ENCODE results near the gene ESR1. TPM values are rescaled to one million over a fixed set of nuclear protein-coding genes. Genes with fewer than 3 reads are reported as not detected.

ESR1 gene
- total and polyA plus RNA-seq, 4 donors, result 0.05 to 16.1 (median 6.3) TPM

DNA sequence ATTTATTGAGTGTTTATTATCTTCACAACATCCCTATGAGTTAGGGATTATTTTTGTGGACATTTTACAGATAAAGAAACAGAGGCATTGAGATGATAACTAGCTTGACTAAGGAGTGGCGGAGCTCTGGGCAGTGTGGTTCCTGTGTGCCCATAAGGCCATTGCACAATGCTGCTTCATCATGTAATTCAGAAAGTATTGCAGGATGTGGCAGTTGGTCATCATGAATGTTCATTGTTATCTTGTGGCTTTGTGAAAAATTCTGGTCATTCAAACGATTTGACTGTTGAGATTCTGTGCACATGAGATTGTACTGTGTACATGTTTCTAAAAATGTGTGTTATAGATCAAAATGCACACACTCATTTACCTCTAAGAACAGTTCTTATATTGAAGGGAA, 150.8 kb downstream of the ESR1 start:
- no peak overlapping the region for H3K4me3 ChIP-seq (ENCODE audit: low read depth in 1 of 3, low read length in 3 of 3)
- no peaks in the 10 kb centered on the region for H3K27me3 ChIP-seq (ENCODE audit: control insufficient read depth in 4 of 4, insufficient read depth in 4 of 4, low read length in 3 of 4)
- 83% methylated on average over 2 of the region's 2 CpGs for WGBS
- no peaks in the 10 kb centered on the region for H3K4me1 ChIP-seq (ENCODE audit: control insufficient read depth in 4 of 4, insufficient read depth in 4 of 4, low read length in 3 of 4)
- peaks cover 0 to 3% (median 0%) of the 10 kb centered on the region in 4 donors for H3K36me3 ChIP-seq (ENCODE audit: control insufficient read depth in 4 of 4, insufficient read depth in 3 of 4, low read depth in 1 of 4, low read length in 3 of 4)
- H3K9ac ChIP-seq (ENCODE audit: low read depth in 1 of 2, low read length in 2 of 2), result no peak overlapping the region
- no peak for DNase-seq (ENCODE audit: low spot score)
- no peak overlapping the region for H3K27ac ChIP-seq (ENCODE audit: low read depth in 1 of 2, low read length in 2 of 2)
- no peaks in the 10 kb centered on the region for H3K9me3 ChIP-seq (ENCODE audit: control insufficient read depth in 4 of 4, low read length in 3 of 4)
- TF ChIP-seq FOXA1 (IDR thresholded peaks at IDR 0.05), result no peak

DNA sequence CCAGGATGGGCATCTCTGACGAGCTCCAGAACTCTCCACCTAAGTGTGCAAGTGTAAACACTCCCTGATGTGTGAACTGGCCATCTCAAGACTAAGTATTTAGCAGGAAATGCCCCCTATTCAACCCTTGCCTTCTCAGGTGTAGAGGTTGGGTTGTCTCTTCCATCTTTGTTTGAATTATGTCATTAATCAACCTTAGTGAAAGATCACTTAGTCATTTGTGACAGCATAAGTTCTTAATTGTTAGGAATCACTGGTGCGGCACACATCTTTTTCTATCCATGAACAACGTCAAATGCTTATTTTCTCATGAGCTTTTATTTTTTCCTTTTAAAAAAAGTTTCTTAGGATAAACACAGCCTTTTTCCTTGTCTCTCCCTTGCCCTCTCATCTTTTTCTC, 151.6 kb downstream of the ESR1 start:
- Histone ChIP-seq H3K4me1 (ENCODE audit: control insufficient read depth in 4 of 4, insufficient read depth in 4 of 4, low read length in 3 of 4) (no peaks in the 10 kb centered on the region), H3K9ac (ENCODE audit: low read depth in 1 of 2, low read length in 2 of 2) (no peak overlapping the region), H3K27ac (ENCODE audit: low read depth in 1 of 2, low read length in 2 of 2) (no peak overlapping the region), H3K9me3 (ENCODE audit: control insufficient read depth in 4 of 4, low read length in 3 of 4) (no peaks in the 10 kb centered on the region), H3K4me3 (ENCODE audit: low read depth in 1 of 3, low read length in 3 of 3) (no peak overlapping the region), H3K27me3 (ENCODE audit: control insufficient read depth in 4 of 4, insufficient read depth in 4 of 4, low read length in 3 of 4) (no peaks in the 10 kb centered on the region), H3K36me3 (ENCODE audit: control insufficient read depth in 4 of 4, insufficient read depth in 3 of 4, low read depth in 1 of 4, low read length in 3 of 4) (peaks cover 0 to 1% (median 0%) of the 10 kb centered on the region in 4 donors)
- no peak for DNase-seq (ENCODE audit: low spot score)
- TF ChIP-seq, protein P1, sequence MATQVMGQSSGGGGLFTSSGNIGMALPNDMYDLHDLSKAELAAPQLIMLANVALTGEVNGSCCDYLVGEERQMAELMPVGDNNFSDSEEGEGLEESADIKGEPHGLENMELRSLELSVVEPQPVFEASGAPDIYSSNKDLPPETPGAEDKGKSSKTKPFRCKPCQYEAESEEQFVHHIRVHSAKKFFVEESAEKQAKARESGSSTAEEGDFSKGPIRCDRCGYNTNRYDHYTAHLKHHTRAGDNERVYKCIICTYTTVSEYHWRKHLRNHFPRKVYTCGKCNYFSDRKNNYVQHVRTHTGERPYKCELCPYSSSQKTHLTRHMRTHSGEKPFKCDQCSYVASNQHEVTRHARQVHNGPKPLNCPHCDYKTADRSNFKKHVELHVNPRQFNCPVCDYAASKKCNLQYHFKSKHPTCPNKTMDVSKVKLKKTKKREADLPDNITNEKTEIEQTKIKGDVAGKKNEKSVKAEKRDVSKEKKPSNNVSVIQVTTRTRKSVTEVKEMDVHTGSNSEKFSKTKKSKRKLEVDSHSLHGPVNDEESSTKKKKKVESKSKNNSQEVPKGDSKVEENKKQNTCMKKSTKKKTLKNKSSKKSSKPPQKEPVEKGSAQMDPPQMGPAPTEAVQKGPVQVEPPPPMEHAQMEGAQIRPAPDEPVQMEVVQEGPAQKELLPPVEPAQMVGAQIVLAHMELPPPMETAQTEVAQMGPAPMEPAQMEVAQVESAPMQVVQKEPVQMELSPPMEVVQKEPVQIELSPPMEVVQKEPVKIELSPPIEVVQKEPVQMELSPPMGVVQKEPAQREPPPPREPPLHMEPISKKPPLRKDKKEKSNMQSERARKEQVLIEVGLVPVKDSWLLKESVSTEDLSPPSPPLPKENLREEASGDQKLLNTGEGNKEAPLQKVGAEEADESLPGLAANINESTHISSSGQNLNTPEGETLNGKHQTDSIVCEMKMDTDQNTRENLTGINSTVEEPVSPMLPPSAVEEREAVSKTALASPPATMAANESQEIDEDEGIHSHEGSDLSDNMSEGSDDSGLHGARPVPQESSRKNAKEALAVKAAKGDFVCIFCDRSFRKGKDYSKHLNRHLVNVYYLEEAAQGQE (IDR thresholded peaks at IDR 0.05), result no peak
- TF ChIP-seq RXRA (IDR thresholded peaks at IDR 0.05) (no peak), HNF4G (IDR thresholded peaks at IDR 0.05) (no peak), ATF3 (IDR thresholded peaks at IDR 0.05) (no peak), GABPA (IDR thresholded peaks at IDR 0.05 in 1 of 2, conservative IDR thresholded peaks at IDR 0.05 in 1 of 2) (no peak)
- 91% methylated on average over 3 of the region's 3 CpGs for WGBS

- no peak for DNase-seq (ENCODE audit: low spot score)
- WGBS, result 77% methylated on average over 5 of the region's 5 CpGs
- TF ChIP-seq, protein P1 (IDR thresholded peaks at IDR 0.05), result no peak
- TF ChIP-seq GABPA (IDR thresholded peaks at IDR 0.05 in 1 of 2, conservative IDR thresholded peaks at IDR 0.05 in 1 of 2) (no peak), JUND (IDR thresholded peaks at IDR 0.05) (no peak)
- H3K9ac ChIP-seq (ENCODE audit: low read depth in 1 of 2, low read length in 2 of 2), result no peak overlapping the region
- H3K27me3 ChIP-seq (ENCODE audit: control insufficient read depth in 4 of 4, insufficient read depth in 4 of 4, low read length in 3 of 4), result no peaks in the 10 kb centered on the region
- H3K4me3 ChIP-seq (ENCODE audit: low read depth in 1 of 3, low read length in 3 of 3), result no peak overlapping the region
- H3K27ac ChIP-seq (ENCODE audit: low read depth in 1 of 2, low read length in 2 of 2), result no peak overlapping the region
- H3K9me3 ChIP-seq (ENCODE audit: control insufficient read depth in 4 of 4, low read length in 3 of 4), result no peaks in the 10 kb centered on the region
- no peaks in the 10 kb centered on the region for H3K4me1 ChIP-seq (ENCODE audit: control insufficient read depth in 4 of 4, insufficient read depth in 4 of 4, low read length in 3 of 4)
- H3K36me3 ChIP-seq (ENCODE audit: control insufficient read depth in 4 of 4, insufficient read depth in 3 of 4, low read depth in 1 of 4, low read length in 3 of 4), result no peaks in the 10 kb centered on the region
These were observed 154.3 kb downstream of the ESR1 start for GRCh38 chr6:151961809-151962208.
